Peyer's patch (tissue), 4 donors: ENCODE results near the gene LPIN2.

ENCODE experiments used
- POLR2A ChIP-seq, 2 donors: fragments of 450-650 bp; IDR thresholded peaks; one replicate each; pipeline ENCODE4 v1.5.1; 2017; ENCODE audit warnings: antibody characterized with exemption in 2 of 2, mild to moderate bottlenecking in 2 of 2, moderate library complexity in 2 of 2
- TF ChIP-seq, protein P1 (sequence below), 6 experiments: fragments of 450-650 bp in 4 of 6; fragments of 200-600 bp in 2 of 6; sonication (generic) in 1 of 6; IDR thresholded peaks; one replicate each; pipeline ENCODE4 v1.5.1; 2017 to 2019; ENCODE audit warnings: antibody characterized with exemption in 6 of 6, mild to moderate bottlenecking in 3 of 6, moderate library complexity in 1 of 6

DNA sequence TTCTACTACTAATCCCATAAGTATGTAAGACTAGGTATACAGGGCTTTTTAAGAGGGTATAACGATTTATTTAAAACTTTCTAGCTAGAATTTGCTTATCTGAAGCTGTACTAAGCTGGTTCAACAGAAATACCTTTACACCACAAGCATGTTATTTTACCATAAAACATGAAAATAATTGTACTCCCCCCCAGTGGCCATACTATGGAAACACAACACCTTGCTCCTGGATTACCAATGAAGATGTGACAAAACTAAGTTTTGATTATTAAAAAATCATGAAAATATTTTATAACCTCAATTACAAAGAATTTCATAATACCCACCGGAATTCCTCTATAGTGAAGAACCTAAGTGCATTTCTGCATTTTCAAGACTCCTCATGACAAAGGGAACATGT is 27.3 kb downstream of the LPIN2 start:
- TF ChIP-seq, protein P1, sequence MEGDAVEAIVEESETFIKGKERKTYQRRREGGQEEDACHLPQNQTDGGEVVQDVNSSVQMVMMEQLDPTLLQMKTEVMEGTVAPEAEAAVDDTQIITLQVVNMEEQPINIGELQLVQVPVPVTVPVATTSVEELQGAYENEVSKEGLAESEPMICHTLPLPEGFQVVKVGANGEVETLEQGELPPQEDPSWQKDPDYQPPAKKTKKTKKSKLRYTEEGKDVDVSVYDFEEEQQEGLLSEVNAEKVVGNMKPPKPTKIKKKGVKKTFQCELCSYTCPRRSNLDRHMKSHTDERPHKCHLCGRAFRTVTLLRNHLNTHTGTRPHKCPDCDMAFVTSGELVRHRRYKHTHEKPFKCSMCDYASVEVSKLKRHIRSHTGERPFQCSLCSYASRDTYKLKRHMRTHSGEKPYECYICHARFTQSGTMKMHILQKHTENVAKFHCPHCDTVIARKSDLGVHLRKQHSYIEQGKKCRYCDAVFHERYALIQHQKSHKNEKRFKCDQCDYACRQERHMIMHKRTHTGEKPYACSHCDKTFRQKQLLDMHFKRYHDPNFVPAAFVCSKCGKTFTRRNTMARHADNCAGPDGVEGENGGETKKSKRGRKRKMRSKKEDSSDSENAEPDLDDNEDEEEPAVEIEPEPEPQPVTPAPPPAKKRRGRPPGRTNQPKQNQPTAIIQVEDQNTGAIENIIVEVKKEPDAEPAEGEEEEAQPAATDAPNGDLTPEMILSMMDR (IDR thresholded peaks at IDR 0.05) = peak; percentile 30 to 84 (median 68)
- TF ChIP-seq POLR2A (IDR thresholded peaks at IDR 0.05) = no peak
